NCI-H1930 (cell line): ENCODE data around the gene DVL1.
"Not testable (repeated sequence)": the region's sequence is repeated elsewhere in the genome, so short reads cannot be mapped to it uniquely, and the experiment has no call there.

Experiments used
- DNase-seq, 2 experiments: peaks; one replicate each; lab custom pipeline; 2025; lab: John Stamatoyannopoulos, UW

Gene DVL1

GRCh38 chr1:1373815-1374588 is 24.8 kb upstream of the DVL1 start:
- no peak for DNase-seq

- no peak for DNase-seq
Observed at GRCh38 chr1:1373051-1373814, 24.0 kb upstream of the DVL1 start.

GRCh38 chr1:1371746-1372711 is 22.8 kb upstream of the DVL1 start:
- peak in 1 of 2 experiments; percentile 47 for DNase-seq

GRCh38 chr1:1371364-1371745 is 22.1 kb upstream of the DVL1 start:
- no peak for DNase-seq

- no peak for DNase-seq
Observed at GRCh38 chr1:1370771-1371300, 21.6 kb upstream of the DVL1 start.

- DNase-seq, result not testable (repeated sequence)
Observed at GRCh38 chr1:1370094-1370493, 20.9 kb upstream of the DVL1 start.

GRCh38 chr1:1367315-1367714 is 18.1 kb upstream of the DVL1 start:
- DNase-seq, result no peak

- DNase-seq, result no peak
Observed at GRCh38 chr1:1366699-1367066, 17.5 kb upstream of the DVL1 start.

- DNase-seq, result no peak
Observed at GRCh38 chr1:1365875-1366698, 16.9 kb upstream of the DVL1 start.

- no peak for DNase-seq
Observed at GRCh38 chr1:1364266-1364665, 15.0 kb upstream of the DVL1 start.

GRCh38 chr1:1361982-1362423 is 12.8 kb upstream of the DVL1 start:
- no peak for DNase-seq

- no peak for DNase-seq
Observed at GRCh38 chr1:1361233-1361981, 12.2 kb upstream of the DVL1 start.

- no peak for DNase-seq
Observed at GRCh38 chr1:1360506-1361169, 11.4 kb upstream of the DVL1 start.

GRCh38 chr1:1359664-1360468 is 10.6 kb upstream of the DVL1 start:
- no peak for DNase-seq

GRCh38 chr1:1359308-1359663 is 10.1 kb upstream of the DVL1 start:
- no peak for DNase-seq

GRCh38 chr1:1358433-1359271 is 9.4 kb upstream of the DVL1 start, which contains the start of gene MXRA8:
Gene MXRA8, minus strand, starts transcription at chr1:1358555. Its CDS starts 51 bp downstream, at chr1:1358504.
- no peak for DNase-seq

- no peak for DNase-seq
Observed at GRCh38 chr1:1357871-1358432, 8.7 kb upstream of the DVL1 start.
